ENCODE data around the gene EIF2B2. TPM values are rescaled to one million over a fixed set of nuclear protein-coding genes. Genes with fewer than 3 reads are reported as not detected.

EIF2B2 gene
- total and polyA plus RNA-seq, 2 of the 13 experiments (the other 11 are each of a cell fraction or from before 2014, with no cell fraction given) = 54.4 to 78.6 TPM

- TF ChIP-seq PPARG (CRISPR knock-in tag; conservative IDR thresholded peaks at IDR 0.05) (peak; percentile 33; the same call in 1 of the 2 replicates), TEAD3 (CRISPR knock-in tag; optimal IDR thresholded peaks at IDR 0.05; ENCODE audit: borderline replicate concordance) (peak; percentile 86), SP2 (CRISPR knock-in tag; IDR thresholded peaks at IDR 0.05) (no peak), NRL (CRISPR knock-in tag; IDR thresholded peaks at IDR 0.05; ENCODE audit: borderline replicate concordance) (no peak), ZFP91 (CRISPR knock-in tag; IDR thresholded peaks at IDR 0.05; ENCODE audit: borderline replicate concordance) (peak; percentile 20; the same call in 1 of the 2 replicates), ZNF776 (CRISPR knock-in tag; IDR thresholded peaks at IDR 0.05) (no peak), SRSF4 (IDR thresholded peaks at IDR 0.05; ENCODE audit: low read depth, low read length, poor library complexity, severe bottlenecking) (no peak), GFI1 (CRISPR knock-in tag; IDR thresholded peaks at IDR 0.05; ENCODE audit: borderline replicate concordance) (0 out of 2 replicates have a peak, but pooled peaks have one; percentile 16), THAP8 (CRISPR knock-in tag; IDR thresholded peaks at IDR 0.05; ENCODE audit: borderline replicate concordance) (no peak), ZNF512B (CRISPR knock-in tag; IDR thresholded peaks at IDR 0.05; ENCODE audit: borderline replicate concordance) (no peak), FOXP1 (IDR thresholded peaks at IDR 0.05) (no peak), FOXP1 (CRISPR knock-in tag; IDR thresholded peaks at IDR 0.05) (no peak), TBX2 (CRISPR knock-in tag; IDR thresholded peaks at IDR 0.05; ENCODE audit: borderline replicate concordance) (no peak)
Measured at GRCh38 chr14:74974364-74975058, 28.2 kb upstream of the EIF2B2 start (continued).

All from HepG2 (cell line).